Measurements from ENCODE around the gene MAST1. TPM values are rescaled to one million over a fixed set of nuclear protein-coding genes. Genes with fewer than 3 reads are reported as not detected.

The MAST1 gene
- total RNA-seq, 1 donor from 2014 or later: not detected

DNA sequence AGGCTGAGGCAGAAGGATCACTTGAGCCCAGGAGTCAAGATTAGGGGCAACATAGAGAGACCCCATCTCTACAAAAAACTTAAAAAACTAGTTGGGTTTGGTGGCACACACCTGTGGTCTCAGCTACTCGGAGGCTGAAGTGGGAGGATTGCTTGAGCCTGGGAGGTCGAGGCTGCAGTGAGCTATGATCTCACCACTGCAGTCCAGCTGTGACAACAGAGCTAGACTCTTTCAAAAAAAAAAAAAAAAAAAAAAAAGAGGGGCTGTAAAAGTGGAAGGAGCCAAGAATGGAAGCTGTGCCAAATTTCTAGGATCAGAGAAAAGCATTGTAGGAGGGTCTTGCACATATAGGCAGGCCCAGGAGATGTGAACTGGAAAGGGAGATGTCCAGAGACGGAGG, 33.4 kb downstream of the MAST1 start:
- H3K4me3 ChIP-seq (ENCODE audit: low read length in 3 of 3): no peak overlapping the region
- no peak overlapping the region for H3K27ac ChIP-seq (ENCODE audit: low read depth, low read length)
- peaks cover 0 to 11% (median 7%) of the 10 kb centered on the region in 3 donors for H3K4me1 ChIP-seq (ENCODE audit: control insufficient read depth in 3 of 3, insufficient read depth in 3 of 3, low read length in 3 of 3)
- peaks cover 7 to 10% (median 7%) of the 10 kb centered on the region in 3 donors for H3K36me3 ChIP-seq (ENCODE audit: control insufficient read depth in 3 of 3, insufficient read depth in 3 of 3, low read length in 3 of 3)
- H3K9me3 ChIP-seq (ENCODE audit: control insufficient read depth in 3 of 3, low read length in 3 of 3): no peaks in the 10 kb centered on the region
- H3K27me3 ChIP-seq (ENCODE audit: control insufficient read depth in 3 of 3, insufficient read depth in 3 of 3, low read length in 3 of 3): peaks cover 14 to 25% (median 17%) of the 10 kb centered on the region in 3 donors
- no peak overlapping the region for H3K9ac ChIP-seq (ENCODE audit: low read depth in 1 of 3, low read length in 3 of 3)

DNA sequence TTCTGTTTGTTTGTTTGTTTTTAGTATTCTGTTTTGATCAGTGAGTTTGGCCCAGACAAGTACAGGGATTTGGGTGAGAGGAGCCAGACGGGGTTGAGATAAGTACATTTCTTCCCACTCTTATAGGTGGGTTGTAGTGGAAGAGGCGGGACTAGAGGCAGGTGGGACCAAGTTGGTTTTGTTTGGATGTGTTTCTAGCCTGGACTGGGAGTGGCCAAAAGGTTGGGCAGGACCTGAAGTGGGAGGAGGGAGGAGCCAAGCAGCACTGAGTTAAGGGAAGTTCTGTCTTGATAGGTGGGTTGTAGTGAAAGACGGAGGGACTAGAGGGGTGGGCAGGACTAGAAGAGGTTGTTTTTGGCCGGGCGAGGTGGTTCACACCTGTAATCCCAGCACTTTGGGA, 33.9 kb downstream of the MAST1 start:
- Histone ChIP-seq H3K27ac (ENCODE audit: low read depth, low read length) (no peak overlapping the region), H3K9ac (ENCODE audit: low read depth in 1 of 3, low read length in 3 of 3) (no peak overlapping the region), H3K4me3 (ENCODE audit: low read length in 3 of 3) (no peak overlapping the region), H3K27me3 (ENCODE audit: control insufficient read depth in 3 of 3, insufficient read depth in 3 of 3, low read length in 3 of 3) (peaks cover 11 to 20% (median 13%) of the 10 kb centered on the region in 3 donors), H3K4me1 (ENCODE audit: control insufficient read depth in 3 of 3, insufficient read depth in 3 of 3, low read length in 3 of 3) (peaks cover 0 to 11% (median 7%) of the 10 kb centered on the region in 3 donors), H3K36me3 (ENCODE audit: control insufficient read depth in 3 of 3, insufficient read depth in 3 of 3, low read length in 3 of 3) (peaks cover 7 to 10% (median 7%) of the 10 kb centered on the region in 3 donors), H3K9me3 (ENCODE audit: control insufficient read depth in 3 of 3, low read length in 3 of 3) (no peaks in the 10 kb centered on the region)

DNA sequence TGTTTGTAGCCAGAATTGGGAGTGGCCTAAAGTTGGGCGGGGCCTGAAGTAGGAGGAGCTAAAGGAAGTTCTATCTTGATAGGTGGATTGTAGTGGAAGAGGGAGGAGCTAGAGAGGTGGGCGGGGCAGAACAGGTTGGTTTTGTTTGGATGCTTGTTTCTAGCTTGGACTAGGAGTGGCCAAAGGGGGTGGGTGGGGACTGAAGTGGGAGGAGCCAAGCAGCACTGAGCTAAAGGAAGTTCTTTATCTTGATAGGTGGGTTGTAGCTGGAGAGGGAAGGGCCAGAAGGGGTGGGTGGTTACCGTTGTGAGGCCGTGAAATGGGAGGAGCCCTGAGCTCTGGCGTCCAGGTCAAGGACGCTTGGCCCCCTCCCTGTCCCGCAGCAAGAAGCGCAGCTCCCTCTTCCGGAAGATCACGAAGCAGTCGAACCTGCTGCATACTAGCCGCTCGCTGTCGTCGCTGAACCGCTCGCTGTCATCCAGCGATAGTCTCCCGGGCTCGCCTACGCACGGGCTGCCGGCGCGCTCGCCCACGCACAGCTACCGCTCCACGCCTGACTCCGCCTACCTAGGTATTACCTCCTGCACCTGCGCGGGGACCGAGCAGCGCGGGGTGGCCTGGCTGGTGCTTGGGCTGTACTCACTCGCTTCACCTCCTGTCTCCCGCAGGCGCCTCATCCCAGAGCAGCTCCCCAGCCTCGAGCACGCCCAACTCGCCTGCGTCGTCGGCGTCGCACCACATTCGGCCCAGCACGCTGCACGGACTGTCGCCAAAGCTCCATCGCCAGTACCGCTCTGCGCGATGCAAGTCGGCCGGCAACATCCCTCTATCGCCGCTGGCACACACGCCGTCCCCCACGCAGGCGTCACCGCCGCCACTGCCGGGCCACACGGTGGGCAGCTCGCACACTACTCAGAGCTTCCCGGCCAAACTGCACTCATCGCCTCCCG, 34.9 kb downstream of the MAST1 start:
- H3K27ac ChIP-seq (ENCODE audit: low read depth, low read length): no peak overlapping the region
- peak overlapping the region in 1 of 3 donors; percentile 25 for H3K9ac ChIP-seq (ENCODE audit: low read depth in 1 of 3, low read length in 3 of 3)
- H3K36me3 ChIP-seq (ENCODE audit: control insufficient read depth in 3 of 3, insufficient read depth in 3 of 3, low read length in 3 of 3): peaks cover 11 to 14% (median 12%) of the 10 kb centered on the region in 3 donors
- H3K4me3 ChIP-seq (ENCODE audit: low read length in 3 of 3): peak overlapping the region in 2 of 3 donors; percentile 5 to 49
- peaks cover 5 to 13% (median 7%) of the 10 kb centered on the region in 3 donors for H3K27me3 ChIP-seq (ENCODE audit: control insufficient read depth in 3 of 3, insufficient read depth in 3 of 3, low read length in 3 of 3)
- H3K4me1 ChIP-seq (ENCODE audit: control insufficient read depth in 3 of 3, insufficient read depth in 3 of 3, low read length in 3 of 3): peaks cover 0 to 9% (median 7%) of the 10 kb centered on the region in 3 donors
- no peaks in the 10 kb centered on the region for H3K9me3 ChIP-seq (ENCODE audit: control insufficient read depth in 3 of 3, low read length in 3 of 3)

DNA sequence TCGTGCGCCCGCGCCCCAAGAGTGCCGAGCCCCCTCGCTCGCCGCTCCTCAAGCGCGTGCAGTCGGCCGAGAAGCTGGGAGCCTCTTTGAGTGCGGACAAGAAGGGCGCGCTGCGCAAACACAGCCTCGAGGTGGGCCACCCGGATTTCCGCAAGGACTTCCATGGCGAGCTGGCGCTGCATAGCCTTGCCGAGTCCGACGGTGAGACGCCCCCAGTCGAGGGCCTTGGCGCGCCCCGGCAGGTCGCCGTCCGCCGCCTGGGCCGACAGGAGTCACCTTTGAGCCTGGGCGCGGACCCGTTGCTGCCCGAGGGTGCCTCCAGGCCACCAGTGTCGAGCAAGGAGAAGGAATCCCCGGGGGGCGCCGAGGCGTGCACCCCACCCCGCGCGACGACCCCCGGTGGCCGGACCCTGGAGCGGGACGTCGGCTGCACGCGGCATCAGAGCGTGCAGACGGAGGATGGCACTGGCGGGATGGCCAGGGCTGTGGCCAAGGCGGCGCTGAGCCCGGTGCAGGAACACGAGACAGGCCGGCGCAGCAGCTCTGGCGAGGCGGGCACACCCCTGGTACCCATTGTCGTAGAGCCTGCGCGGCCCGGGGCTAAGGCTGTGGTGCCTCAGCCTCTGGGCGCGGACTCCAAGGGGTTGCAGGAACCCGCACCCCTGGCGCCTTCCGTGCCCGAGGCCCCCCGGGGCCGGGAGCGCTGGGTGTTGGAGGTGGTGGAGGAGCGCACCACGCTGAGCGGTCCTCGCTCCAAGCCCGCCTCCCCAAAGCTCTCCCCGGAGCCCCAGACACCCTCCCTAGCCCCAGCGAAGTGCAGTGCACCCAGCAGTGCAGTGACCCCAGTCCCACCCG, 35.8 kb downstream of the MAST1 start:
- Histone ChIP-seq H3K27me3 (ENCODE audit: control insufficient read depth in 3 of 3, insufficient read depth in 3 of 3, low read length in 3 of 3) (peaks cover 0 to 4% (median under 1%) of the 10 kb centered on the region in 3 donors), H3K4me1 (ENCODE audit: control insufficient read depth in 3 of 3, insufficient read depth in 3 of 3, low read length in 3 of 3) (peaks cover 0 to 9% (median 7%) of the 10 kb centered on the region in 3 donors), H3K27ac (ENCODE audit: low read depth, low read length) (no peak overlapping the region), H3K36me3 (ENCODE audit: control insufficient read depth in 3 of 3, insufficient read depth in 3 of 3, low read length in 3 of 3) (peaks cover 15 to 18% (median 16%) of the 10 kb centered on the region in 3 donors), H3K4me3 (ENCODE audit: low read length in 3 of 3) (no peak overlapping the region), H3K9me3 (ENCODE audit: control insufficient read depth in 3 of 3, low read length in 3 of 3) (no peaks in the 10 kb centered on the region), H3K9ac (ENCODE audit: low read depth in 1 of 3, low read length in 3 of 3) (no peak overlapping the region)

DNA sequence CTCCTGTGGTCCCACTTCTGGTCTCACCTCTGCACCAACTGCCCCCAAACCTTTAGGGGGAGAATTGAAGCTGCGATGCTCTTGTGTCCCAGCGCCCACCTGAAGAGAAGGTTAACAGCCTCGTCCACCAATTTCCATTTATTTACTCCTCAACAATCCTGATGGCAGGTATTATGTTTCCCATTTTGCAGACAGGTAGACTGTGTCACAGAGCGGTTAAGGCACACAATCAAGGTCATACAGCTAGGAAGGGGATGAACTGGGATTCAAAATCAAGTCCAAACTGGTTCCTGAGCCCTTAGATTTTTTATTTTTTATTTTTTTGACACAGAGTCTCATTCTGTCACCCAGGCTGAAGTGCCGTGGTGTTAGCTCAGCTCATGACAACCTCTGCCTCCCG, 36.8 kb downstream of the MAST1 start:
- H3K9me3 ChIP-seq (ENCODE audit: control insufficient read depth in 3 of 3, low read length in 3 of 3): no peaks in the 10 kb centered on the region
- H3K27ac ChIP-seq (ENCODE audit: low read depth, low read length): no peak overlapping the region
- H3K27me3 ChIP-seq (ENCODE audit: control insufficient read depth in 3 of 3, insufficient read depth in 3 of 3, low read length in 3 of 3): peaks cover 0 to 3% (median 0%) of the 10 kb centered on the region in 3 donors
- H3K36me3 ChIP-seq (ENCODE audit: control insufficient read depth in 3 of 3, insufficient read depth in 3 of 3, low read length in 3 of 3): peaks cover 15 to 18% (median 16%) of the 10 kb centered on the region in 3 donors
- no peak overlapping the region for H3K4me3 ChIP-seq (ENCODE audit: low read length in 3 of 3)
- H3K4me1 ChIP-seq (ENCODE audit: control insufficient read depth in 3 of 3, insufficient read depth in 3 of 3, low read length in 3 of 3): peaks cover 0 to 9% (median 7%) of the 10 kb centered on the region in 3 donors
- no peak overlapping the region for H3K9ac ChIP-seq (ENCODE audit: low read depth in 1 of 3, low read length in 3 of 3)

DNA sequence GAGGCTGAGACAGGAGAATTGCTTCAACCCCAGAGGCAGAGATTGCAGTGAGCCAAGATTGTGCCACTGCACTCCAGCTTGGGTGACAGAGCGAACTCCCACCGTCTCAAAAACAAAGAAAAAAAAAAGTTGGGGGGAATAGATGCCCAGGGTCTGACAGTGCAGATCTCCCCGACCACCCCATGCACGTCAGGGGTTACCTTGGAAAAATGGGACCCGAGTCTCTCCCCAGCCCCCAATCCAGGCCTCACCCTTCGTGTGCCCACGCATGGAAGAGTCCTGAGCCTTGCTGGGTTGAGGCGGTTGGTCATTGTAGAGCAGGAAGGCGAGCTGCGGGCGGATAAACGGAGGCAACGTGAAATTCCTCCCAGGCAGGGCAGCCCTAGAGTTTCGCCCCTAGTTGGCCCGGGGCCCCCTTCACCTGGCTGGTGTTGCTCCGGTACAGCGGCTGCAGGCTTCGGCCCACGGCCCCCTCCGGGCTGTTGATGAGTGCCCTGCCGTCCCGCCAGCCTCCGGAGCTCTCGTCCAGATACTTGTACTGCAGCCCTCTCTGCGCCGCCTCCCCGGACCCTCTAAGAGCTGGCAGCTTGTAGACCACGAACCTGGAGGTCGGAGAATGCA, 42.3 kb downstream of the MAST1 start:
- Histone ChIP-seq H3K9ac (ENCODE audit: low read depth in 1 of 3, low read length in 3 of 3) (peak overlapping the region; percentile 89 to 93 (median 92)), H3K27me3 (ENCODE audit: control insufficient read depth in 3 of 3, insufficient read depth in 3 of 3, low read length in 3 of 3) (peaks cover 16 to 20% (median 20%) of the 10 kb centered on the region in 3 donors), H3K9me3 (ENCODE audit: control insufficient read depth in 3 of 3, low read length in 3 of 3) (peaks cover 0 to 8% (median 6%) of the 10 kb centered on the region in 3 donors), H3K27ac (ENCODE audit: low read depth, low read length) (peak overlapping the region; percentile 87), H3K36me3 (ENCODE audit: control insufficient read depth in 3 of 3, insufficient read depth in 3 of 3, low read length in 3 of 3) (peaks cover 11 to 14% (median 11%) of the 10 kb centered on the region in 3 donors), H3K4me1 (ENCODE audit: control insufficient read depth in 3 of 3, insufficient read depth in 3 of 3, low read length in 3 of 3) (peaks cover 13 to 16% (median 16%) of the 10 kb centered on the region in 3 donors), H3K4me3 (ENCODE audit: low read length in 3 of 3) (peak overlapping the region; percentile 81 to 88 (median 83))

DNA sequence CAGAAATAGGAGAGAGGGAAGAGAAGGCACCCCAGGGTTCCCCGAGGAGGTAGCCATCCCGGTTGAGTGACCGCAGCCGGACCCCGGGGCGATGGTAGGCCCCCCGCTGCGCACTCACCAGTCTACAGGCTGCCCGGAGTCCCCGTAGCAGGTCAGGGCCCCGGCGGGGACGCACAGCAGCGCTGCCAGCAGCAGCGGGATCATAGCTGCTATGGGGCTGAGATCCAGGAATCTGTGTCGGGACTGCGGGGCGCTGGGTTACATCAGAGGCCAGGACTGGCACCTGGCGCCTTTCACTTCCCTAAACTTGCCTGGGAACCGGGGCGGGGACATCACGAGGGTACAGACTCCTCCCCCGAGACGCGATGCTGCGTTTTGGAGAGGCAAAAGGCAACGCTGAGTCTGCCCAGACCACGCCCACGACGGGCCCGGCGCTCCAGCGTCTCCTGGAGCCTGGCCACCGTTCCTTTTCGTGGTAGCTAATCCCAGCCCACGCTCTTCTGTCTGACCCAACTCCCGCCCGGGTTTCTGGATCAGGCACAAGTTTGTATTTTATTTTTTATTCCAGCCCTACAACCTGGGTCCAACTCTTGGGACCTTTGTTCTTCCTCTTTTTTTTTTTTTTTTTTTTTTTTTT, 43.0 kb downstream of the MAST1 start, which contains the start of gene DNASE2:
TSS of gene DNASE2 (minus strand) at position 278 of the 637 bp plus-strand sequence. CDS start at position 204, 74 bp downstream.
- H3K4me3 ChIP-seq (ENCODE audit: low read length in 3 of 3): peak within 1 kb of the TSS; percentile 81 to 88 (median 83)
- peak within 1 kb of the TSS; percentile 87 for H3K27ac ChIP-seq (ENCODE audit: low read depth, low read length)
- peaks cover 21 to 26% (median 24%) of the 10 kb centered on the region in 3 donors for H3K27me3 ChIP-seq (ENCODE audit: control insufficient read depth in 3 of 3, insufficient read depth in 3 of 3, low read length in 3 of 3)
- peak within 1 kb of the TSS; percentile 89 to 93 (median 92) for H3K9ac ChIP-seq (ENCODE audit: low read depth in 1 of 3, low read length in 3 of 3)
- peaks cover 8 to 10% (median 8%) of the 10 kb centered on the region in 3 donors for H3K36me3 ChIP-seq (ENCODE audit: control insufficient read depth in 3 of 3, insufficient read depth in 3 of 3, low read length in 3 of 3)
- H3K4me1 ChIP-seq (ENCODE audit: control insufficient read depth in 3 of 3, insufficient read depth in 3 of 3, low read length in 3 of 3): peaks cover 13 to 20% (median 19%) of the 10 kb centered on the region in 3 donors
- H3K9me3 ChIP-seq (ENCODE audit: control insufficient read depth in 3 of 3, low read length in 3 of 3): peaks cover 0 to 8% (median 6%) of the 10 kb centered on the region in 3 donors

DNA sequence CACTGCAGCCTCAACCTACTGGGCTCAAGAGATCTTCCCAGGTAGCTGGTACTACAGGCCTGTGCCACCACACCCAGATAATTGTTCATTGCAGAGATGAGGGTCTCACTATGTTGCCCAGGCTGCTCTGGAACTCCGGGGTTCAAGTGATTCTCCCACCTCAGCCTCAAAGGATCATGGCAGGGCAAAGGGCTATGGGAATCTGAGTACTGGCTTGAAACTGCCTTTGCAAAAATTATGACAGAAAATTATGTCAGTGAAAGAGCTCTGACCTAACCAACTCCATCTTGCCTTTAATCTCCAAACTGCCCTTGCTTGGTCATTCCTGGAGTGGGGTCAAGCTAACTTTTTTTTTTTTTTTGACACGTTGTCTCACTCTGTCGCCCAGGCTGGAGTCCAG, 44.3 kb downstream of the MAST1 start:
- peaks cover 8 to 10% (median 8%) of the 10 kb centered on the region in 3 donors for H3K36me3 ChIP-seq (ENCODE audit: control insufficient read depth in 3 of 3, insufficient read depth in 3 of 3, low read length in 3 of 3)
- peaks cover 21 to 28% (median 26%) of the 10 kb centered on the region in 3 donors for H3K27me3 ChIP-seq (ENCODE audit: control insufficient read depth in 3 of 3, insufficient read depth in 3 of 3, low read length in 3 of 3)
- H3K27ac ChIP-seq (ENCODE audit: low read depth, low read length): peak overlapping the region; percentile 5
- H3K9me3 ChIP-seq (ENCODE audit: control insufficient read depth in 3 of 3, low read length in 3 of 3): peaks cover 0 to 8% (median 6%) of the 10 kb centered on the region in 3 donors
- H3K4me3 ChIP-seq (ENCODE audit: low read length in 3 of 3): no peak overlapping the region
- H3K9ac ChIP-seq (ENCODE audit: low read depth in 1 of 3, low read length in 3 of 3): no peak overlapping the region
- H3K4me1 ChIP-seq (ENCODE audit: control insufficient read depth in 3 of 3, insufficient read depth in 3 of 3, low read length in 3 of 3): peaks cover 13 to 20% (median 19%) of the 10 kb centered on the region in 3 donors
